Fibroblast of pulmonary artery (primary cell): ENCODE measurements around the gene HTR1A.

Experiments
- DNase-seq: peaks from one replicate; pipeline ENCODE4 v3.0.0-alpha.2; 2010; ENCODE audit warnings: low read depth
- H3K4me3 ChIP-seq: replicated peaks from 2 replicates; pipeline ENCODE4 v1.5.1; 2011; ENCODE audit warnings: low read depth, mild to moderate bottlenecking, control low read depth, low read length, moderate library complexity
- TF ChIP-seq, protein P1 (sequence below): IDR thresholded peaks from 2 replicates; pipeline ENCODE4 v1.5.1; 2011; ENCODE audit warnings: mild to moderate bottlenecking, control low read depth, low read length, inconsistent platforms; ENCODE audit errors: missing control alignments

The HTR1A gene

GRCh38 chr5:63961598-63962161 lies 565 bp downstream of the HTR1A start:
- no peak for DNase-seq
- TF ChIP-seq, protein P1, sequence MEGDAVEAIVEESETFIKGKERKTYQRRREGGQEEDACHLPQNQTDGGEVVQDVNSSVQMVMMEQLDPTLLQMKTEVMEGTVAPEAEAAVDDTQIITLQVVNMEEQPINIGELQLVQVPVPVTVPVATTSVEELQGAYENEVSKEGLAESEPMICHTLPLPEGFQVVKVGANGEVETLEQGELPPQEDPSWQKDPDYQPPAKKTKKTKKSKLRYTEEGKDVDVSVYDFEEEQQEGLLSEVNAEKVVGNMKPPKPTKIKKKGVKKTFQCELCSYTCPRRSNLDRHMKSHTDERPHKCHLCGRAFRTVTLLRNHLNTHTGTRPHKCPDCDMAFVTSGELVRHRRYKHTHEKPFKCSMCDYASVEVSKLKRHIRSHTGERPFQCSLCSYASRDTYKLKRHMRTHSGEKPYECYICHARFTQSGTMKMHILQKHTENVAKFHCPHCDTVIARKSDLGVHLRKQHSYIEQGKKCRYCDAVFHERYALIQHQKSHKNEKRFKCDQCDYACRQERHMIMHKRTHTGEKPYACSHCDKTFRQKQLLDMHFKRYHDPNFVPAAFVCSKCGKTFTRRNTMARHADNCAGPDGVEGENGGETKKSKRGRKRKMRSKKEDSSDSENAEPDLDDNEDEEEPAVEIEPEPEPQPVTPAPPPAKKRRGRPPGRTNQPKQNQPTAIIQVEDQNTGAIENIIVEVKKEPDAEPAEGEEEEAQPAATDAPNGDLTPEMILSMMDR, result no peak
- H3K4me3 ChIP-seq, result no peak overlapping the region

- TF ChIP-seq, protein P1, result no peak
- DNase-seq, result no peak
- no peak overlapping the region for H3K4me3 ChIP-seq
Observed at GRCh38 chr5:63961125-63961597, 1.1 kb downstream of the HTR1A start.

GRCh38 chr5:63960646-63961045 lies 1.6 kb downstream of the HTR1A start:
- DNase-seq, result no peak
- TF ChIP-seq, protein P1, result no peak
- H3K4me3 ChIP-seq, result no peak overlapping the region

DNA sequence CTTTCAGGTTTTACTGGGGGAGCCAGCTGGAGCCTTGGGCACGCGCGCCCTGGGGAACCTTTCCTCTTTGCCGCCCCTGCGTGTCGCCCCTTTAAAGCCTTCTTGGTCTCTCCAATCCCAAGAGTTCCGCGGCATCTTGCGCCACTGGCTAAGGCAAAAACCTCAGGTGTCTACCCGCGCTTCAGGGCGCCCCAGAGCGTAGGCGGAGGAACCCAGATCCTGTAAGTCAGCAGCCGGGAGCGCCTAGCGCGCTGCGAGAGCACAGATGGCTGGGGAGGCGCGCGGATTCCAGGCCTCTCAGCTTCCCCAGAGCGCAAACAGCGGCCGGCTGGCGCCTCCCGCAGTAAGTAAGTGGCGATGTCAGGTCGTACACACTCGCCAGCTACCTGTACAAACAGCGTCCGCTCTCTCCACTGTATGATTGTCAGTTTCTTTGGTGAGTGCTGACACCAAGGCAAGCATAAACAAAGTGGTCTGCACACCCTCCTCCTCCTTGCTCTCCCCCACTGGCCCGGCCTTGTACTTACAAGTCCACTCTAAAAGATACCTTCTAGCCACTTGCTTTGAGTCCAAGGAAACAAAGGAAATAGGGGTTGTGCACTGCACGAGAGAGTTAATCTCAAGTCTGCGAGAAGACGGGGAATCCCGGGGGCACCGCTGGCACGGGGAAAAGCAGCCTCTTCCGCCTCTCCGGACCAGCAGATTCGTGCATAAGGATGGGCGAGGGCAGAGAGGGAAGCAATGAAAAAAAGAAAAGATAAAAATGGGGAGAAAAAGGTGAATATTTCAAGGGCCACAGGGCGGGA lies 2.9 kb downstream of the HTR1A start:
- H3K4me3 ChIP-seq, result no peak overlapping the region
- DNase-seq, result no peak
- TF ChIP-seq, protein P1, result no peak

DNA sequence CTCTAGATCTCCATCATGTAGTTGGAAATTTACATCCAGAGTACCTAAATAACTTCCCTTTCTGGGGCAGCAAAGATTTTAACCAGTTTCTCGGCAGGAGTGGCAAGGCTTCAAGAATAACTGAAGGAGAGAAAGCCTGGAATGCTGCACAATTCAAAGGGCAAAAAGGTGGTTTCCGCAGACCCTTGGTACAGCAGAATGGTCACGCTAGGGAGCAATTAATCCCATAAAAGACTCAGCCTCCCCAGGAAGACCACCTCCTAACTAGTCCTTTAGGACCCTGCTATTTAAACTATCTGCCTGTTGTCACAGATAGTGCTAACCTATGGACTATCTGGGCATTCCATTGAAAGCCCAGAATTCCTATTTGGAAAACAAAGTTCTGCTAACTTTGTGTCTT lies 3.6 kb downstream of the HTR1A start:
- H3K4me3 ChIP-seq, result no peak overlapping the region
- no peak for DNase-seq
- TF ChIP-seq, protein P1, result no peak

DNA sequence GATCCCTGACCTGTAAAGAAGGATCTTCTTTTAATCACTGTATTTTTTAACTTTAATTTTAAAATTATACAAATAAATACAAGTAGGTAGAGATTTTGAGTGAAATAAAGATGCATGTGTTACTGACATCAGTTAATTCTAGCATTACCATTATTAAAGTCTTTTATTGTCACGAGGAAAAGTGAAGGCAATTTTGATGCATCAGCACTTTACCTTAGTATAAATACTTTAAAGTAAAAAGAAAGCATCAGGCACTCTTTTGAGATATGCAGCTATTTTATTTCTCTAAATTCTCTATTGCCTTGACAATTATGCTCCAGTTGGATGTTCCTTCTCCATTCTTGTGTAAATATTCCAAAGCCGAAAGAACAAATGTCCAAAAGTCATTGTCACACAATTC lies 4.6 kb downstream of the HTR1A start:
- no peak overlapping the region for H3K4me3 ChIP-seq
- no peak for DNase-seq
- TF ChIP-seq, protein P1, result no peak
